ENCODE data around the gene MAPK12. TPM values are rescaled to one million over a fixed set of nuclear protein-coding genes. Genes with fewer than 3 reads are reported as not detected.

MAPK12 gene
- total RNA-seq, 1 experiment from 2014 or later: 74.6 TPM

DNA sequence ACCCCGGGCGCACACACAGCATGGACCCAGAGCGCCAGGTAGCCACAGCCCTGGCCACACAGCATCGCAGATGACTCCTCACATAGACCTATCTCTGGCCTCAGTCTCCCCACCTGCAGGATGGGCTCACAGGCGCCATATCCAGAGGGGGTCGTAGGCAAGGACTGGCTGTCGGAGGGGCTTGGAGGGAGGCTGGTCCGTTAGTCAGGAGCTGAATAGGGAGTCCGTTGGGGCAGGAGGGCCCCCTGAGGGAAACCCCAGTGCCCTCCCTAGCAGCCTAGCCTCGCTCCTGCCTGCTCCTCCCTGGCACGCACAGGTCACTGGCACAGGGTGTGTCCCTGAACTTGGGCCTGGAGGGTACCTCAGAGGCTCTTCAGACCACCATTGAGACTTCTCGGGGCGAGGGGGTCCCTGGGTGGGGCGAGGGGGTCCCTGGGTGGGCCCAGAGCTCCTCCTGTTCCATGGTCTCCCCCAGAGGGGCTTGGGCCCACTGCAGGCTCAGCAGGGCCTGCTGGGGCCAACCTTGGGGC is 44.0 kb upstream of the MAPK12 start:
- H3K27ac ChIP-seq (ENCODE audit: low read length): peak overlapping the region; percentile 91
- peak overlapping the region; percentile 60 to 74 for H3K4me3 ChIP-seq (ENCODE audit: low read depth in 2 of 2, low read length in 2 of 2)
- BruUV-seq (replicated peaks): no TSS peak
- in situ Hi-C loops (cut with HindIII; ENCODE audit: low pct_unique_long_range_greater_than_20kb, low sequenced_read_pairs) (no loop called here), intact Hi-C loops (cut with micrococcal nuclease; ENCODE audit: unreplicated experiment) (no loop called here)
- ChIA-PET POLR2A (no interaction called here), CTCF (interaction anchor here (1.5 kb wide), 1 partner anchor 29 kb away, joined by 5 read pairs; no protein-coding TSS in a partner anchor)
- H3K36me3 ChIP-seq (ENCODE audit: control insufficient read depth, insufficient read depth, low read length): no peaks in the 10 kb centered on the region; the same call in 1 of the 2 replicates
- no peak for DNase-seq (ENCODE audit: low read depth, low spot score)
- TF ChIP-seq TCF7L2 (IDR thresholded peaks at IDR 0.05; ENCODE audit: low read depth, low read length) (no peak), SIN3A (IDR thresholded peaks at IDR 0.05; ENCODE audit: borderline replicate concordance, insufficient read depth, low read depth, low read length) (no peak), POLR2AphosphoS5 (IDR thresholded peaks at IDR 0.05; ENCODE audit: low read depth, low read length) (no peak)
- TF ChIP-seq, protein P1, sequence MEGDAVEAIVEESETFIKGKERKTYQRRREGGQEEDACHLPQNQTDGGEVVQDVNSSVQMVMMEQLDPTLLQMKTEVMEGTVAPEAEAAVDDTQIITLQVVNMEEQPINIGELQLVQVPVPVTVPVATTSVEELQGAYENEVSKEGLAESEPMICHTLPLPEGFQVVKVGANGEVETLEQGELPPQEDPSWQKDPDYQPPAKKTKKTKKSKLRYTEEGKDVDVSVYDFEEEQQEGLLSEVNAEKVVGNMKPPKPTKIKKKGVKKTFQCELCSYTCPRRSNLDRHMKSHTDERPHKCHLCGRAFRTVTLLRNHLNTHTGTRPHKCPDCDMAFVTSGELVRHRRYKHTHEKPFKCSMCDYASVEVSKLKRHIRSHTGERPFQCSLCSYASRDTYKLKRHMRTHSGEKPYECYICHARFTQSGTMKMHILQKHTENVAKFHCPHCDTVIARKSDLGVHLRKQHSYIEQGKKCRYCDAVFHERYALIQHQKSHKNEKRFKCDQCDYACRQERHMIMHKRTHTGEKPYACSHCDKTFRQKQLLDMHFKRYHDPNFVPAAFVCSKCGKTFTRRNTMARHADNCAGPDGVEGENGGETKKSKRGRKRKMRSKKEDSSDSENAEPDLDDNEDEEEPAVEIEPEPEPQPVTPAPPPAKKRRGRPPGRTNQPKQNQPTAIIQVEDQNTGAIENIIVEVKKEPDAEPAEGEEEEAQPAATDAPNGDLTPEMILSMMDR (IDR thresholded peaks at IDR 0.05): no peak
- TF ChIP-seq, protein P2, sequence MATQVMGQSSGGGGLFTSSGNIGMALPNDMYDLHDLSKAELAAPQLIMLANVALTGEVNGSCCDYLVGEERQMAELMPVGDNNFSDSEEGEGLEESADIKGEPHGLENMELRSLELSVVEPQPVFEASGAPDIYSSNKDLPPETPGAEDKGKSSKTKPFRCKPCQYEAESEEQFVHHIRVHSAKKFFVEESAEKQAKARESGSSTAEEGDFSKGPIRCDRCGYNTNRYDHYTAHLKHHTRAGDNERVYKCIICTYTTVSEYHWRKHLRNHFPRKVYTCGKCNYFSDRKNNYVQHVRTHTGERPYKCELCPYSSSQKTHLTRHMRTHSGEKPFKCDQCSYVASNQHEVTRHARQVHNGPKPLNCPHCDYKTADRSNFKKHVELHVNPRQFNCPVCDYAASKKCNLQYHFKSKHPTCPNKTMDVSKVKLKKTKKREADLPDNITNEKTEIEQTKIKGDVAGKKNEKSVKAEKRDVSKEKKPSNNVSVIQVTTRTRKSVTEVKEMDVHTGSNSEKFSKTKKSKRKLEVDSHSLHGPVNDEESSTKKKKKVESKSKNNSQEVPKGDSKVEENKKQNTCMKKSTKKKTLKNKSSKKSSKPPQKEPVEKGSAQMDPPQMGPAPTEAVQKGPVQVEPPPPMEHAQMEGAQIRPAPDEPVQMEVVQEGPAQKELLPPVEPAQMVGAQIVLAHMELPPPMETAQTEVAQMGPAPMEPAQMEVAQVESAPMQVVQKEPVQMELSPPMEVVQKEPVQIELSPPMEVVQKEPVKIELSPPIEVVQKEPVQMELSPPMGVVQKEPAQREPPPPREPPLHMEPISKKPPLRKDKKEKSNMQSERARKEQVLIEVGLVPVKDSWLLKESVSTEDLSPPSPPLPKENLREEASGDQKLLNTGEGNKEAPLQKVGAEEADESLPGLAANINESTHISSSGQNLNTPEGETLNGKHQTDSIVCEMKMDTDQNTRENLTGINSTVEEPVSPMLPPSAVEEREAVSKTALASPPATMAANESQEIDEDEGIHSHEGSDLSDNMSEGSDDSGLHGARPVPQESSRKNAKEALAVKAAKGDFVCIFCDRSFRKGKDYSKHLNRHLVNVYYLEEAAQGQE (IDR thresholded peaks at IDR 0.05; ENCODE audit: insufficient read depth in 1 of 2, low read depth in 2 of 2, low read length in 1 of 2): no peak
- H3K9me3 ChIP-seq (ENCODE audit: control insufficient read depth, insufficient read depth, low read depth, low read length): no peaks in the 10 kb centered on the region
- peaks cover 70% of the 10 kb centered on the region for H3K4me1 ChIP-seq (ENCODE audit: control insufficient read depth, insufficient read depth, low read length)
- H3K27me3 ChIP-seq (ENCODE audit: control insufficient read depth, insufficient read depth, low read length): no peaks in the 10 kb centered on the region
- ATAC-seq: peak; percentile 24; the same call in 1 of the 2 replicates

GRCh38 chr22:50304528-50305392 is 43.3 kb upstream of the MAPK12 start:
- Histone ChIP-seq H3K27ac (ENCODE audit: low read length) (peak overlapping the region; percentile 91), H3K9me3 (ENCODE audit: control insufficient read depth, insufficient read depth, low read depth, low read length) (no peaks in the 10 kb centered on the region), H3K4me1 (ENCODE audit: control insufficient read depth, insufficient read depth, low read length) (peaks cover 67% of the 10 kb centered on the region), H3K36me3 (ENCODE audit: control insufficient read depth, insufficient read depth, low read length) (no peaks in the 10 kb centered on the region; the same call in 1 of the 2 replicates), H3K27me3 (ENCODE audit: control insufficient read depth, insufficient read depth, low read length) (no peaks in the 10 kb centered on the region), H3K4me3 (ENCODE audit: low read depth in 2 of 2, low read length in 2 of 2) (peak overlapping the region; percentile 60 to 74; a peak in 3 of 4 replicates)
- intact Hi-C loops (cut with micrococcal nuclease; ENCODE audit: unreplicated experiment): no loop called here
- TF ChIP-seq, protein P1 (IDR thresholded peaks at IDR 0.05): no peak
- TF ChIP-seq, protein P2 (IDR thresholded peaks at IDR 0.05; ENCODE audit: insufficient read depth in 1 of 2, low read depth in 2 of 2, low read length in 1 of 2): no peak
- TF ChIP-seq POLR2AphosphoS5 (IDR thresholded peaks at IDR 0.05; ENCODE audit: low read depth, low read length): no peak
- no peak for TF ChIP-seq SIN3A (IDR thresholded peaks at IDR 0.05; ENCODE audit: borderline replicate concordance, insufficient read depth, low read depth, low read length)
- no peak for TF ChIP-seq TCF7L2 (IDR thresholded peaks at IDR 0.05; ENCODE audit: low read depth, low read length)
- no TSS peak for BruUV-seq (replicated peaks)
- no peak for ATAC-seq
- CTCF ChIA-PET: interaction anchor here (1.5 kb wide), 1 partner anchor 28 kb away, joined by 5 read pairs; no protein-coding TSS in a partner anchor
- POLR2A ChIA-PET: no interaction called here
- no peak for DNase-seq (ENCODE audit: low read depth, low spot score)
- in situ Hi-C loops (cut with HindIII; ENCODE audit: low pct_unique_long_range_greater_than_20kb, low sequenced_read_pairs): no loop called here
